Measurements from ENCODE around the gene PLXDC1.

PLXDC1 gene

DNA sequence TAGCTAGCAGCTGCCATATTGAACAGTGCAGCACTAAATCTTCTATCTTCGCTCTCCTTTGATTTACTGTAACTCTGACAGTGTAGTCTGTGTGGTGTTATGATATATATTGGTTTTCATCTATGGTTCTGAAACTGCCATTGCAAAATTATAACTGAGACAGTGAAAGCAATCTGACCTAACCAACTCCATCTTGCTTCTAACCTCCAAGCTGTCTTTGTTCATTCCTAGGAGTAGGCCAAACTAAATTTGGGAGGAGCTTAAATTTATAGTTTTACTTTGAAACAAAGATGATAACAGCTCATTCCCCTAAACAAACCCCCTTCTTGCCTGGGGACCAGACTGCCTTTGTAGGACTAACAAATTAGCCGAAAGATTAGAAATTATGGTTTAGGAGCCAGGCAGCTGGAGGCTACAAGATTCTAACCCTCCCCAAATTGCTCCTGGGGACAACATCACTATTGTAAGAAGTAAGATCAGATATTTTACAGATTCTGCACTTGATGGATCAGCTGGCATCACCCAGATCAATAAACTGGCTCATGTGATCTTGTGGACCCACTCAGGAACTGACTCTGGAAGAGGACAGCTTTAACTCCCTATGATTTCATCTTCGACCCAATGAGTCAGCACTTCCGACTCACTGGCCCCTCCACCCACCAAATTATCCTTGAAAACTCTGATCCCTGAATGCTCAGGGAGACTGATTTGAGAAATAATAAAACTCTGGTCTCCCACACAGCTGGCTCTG is 137.2 kb downstream of the PLXDC1 start:
- Histone ChIP-seq H3K36me3 (ENCODE audit: control insufficient read depth, low read depth, low read length) (no peaks in the 10 kb centered on the region), H3K4me3 (ENCODE audit: low read length) (no peak overlapping the region), H3K4me1 (ENCODE audit: control insufficient read depth, low read depth, low read length) (peaks cover 12% of the 10 kb centered on the region), H3K27ac (ENCODE audit: low read length) (no peak overlapping the region), H3K9ac (ENCODE audit: low read length) (no peak overlapping the region), H3K9me3 (ENCODE audit: control insufficient read depth, low read depth, low read length) (no peaks in the 10 kb centered on the region), H3K27me3 (ENCODE audit: control insufficient read depth, insufficient read depth, low read length) (no peaks in the 10 kb centered on the region)

Data from iPS-18a (cell line).